Effector memory CD4-positive, alpha-beta T cell (primary cell): ENCODE data around the gene PSG2.
"Not testable (repeated sequence)": the region's sequence is repeated elsewhere in the genome, so short reads cannot be mapped to it uniquely, and the experiment has no call there.

ENCODE experiments used
- DNase-seq, 3 donors: peaks; one replicate each; pipeline ENCODE4 v3.0.0-alpha.2; 2020
- H3K27ac ChIP-seq: 2 replicates; pipeline ENCODE4 v1.7.0; 2013; ENCODE audit warnings: mild to moderate bottlenecking, low read length, moderate library complexity; ENCODE audit not compliant: insufficient read depth, poor library complexity, severe bottlenecking
- H3K27me3 ChIP-seq: replicated peaks from 2 replicates; pipeline ENCODE4 v1.7.0; 2013; ENCODE audit warnings: mild to moderate bottlenecking, low read length; ENCODE audit not compliant: insufficient read depth, control insufficient read depth, poor library complexity, severe bottlenecking
- H3K36me3 ChIP-seq: 2 replicates; pipeline ENCODE4 v1.7.0; 2013; ENCODE audit warnings: mild to moderate bottlenecking, low read length, moderate library complexity; ENCODE audit not compliant: control insufficient read depth, insufficient read depth
- H3K4me1 ChIP-seq: 2 replicates; pipeline ENCODE4 v1.7.0; 2013; ENCODE audit warnings: low read length, mild to moderate bottlenecking; ENCODE audit not compliant: control insufficient read depth, insufficient read depth, poor library complexity, severe bottlenecking
- H3K4me3 ChIP-seq: 2 replicates; pipeline ENCODE4 v1.7.0; 2013; ENCODE audit warnings: low read length, low read depth, mild to moderate bottlenecking; ENCODE audit not compliant: insufficient read depth, poor library complexity, severe bottlenecking
- H3K9me3 ChIP-seq: 2 replicates; pipeline ENCODE4 v1.7.0; 2013; ENCODE audit warnings: mild to moderate bottlenecking, low read length, moderate library complexity; ENCODE audit not compliant: control insufficient read depth

PSG2 gene

DNA sequence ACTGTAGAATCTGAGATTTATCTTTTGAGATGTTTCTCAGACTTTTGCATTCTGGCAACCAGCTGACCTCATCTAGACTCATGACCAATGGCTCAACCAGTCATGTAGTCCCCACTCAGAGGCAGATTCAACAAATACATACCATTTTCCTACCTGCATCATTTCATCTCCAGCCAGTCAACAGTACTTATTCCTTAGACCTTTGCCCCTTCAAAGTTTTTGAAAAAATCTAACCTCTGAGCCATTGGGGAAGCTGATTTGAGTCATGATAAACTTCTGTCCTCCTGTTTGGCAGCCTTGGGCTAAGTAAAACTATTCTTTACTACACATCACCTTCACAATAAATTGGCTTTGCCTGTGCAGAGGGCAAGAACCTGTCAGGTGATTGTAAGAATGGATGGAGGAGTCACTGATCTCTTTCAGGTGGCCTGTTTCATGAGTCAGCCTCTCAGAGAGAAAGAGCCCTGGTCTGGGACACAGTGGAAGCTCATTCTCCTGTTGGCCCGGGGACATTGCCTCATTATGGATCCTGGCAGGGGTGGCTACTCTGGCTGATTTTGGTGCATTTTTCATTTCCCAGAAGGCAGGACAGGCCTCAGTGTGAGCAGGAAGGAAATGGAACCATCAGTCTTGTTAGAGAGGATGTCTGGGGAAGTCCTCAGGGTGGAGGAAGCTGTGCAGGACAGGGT is 38.9 kb downstream of the PSG2 start:
- H3K36me3 ChIP-seq, H3K27me3 ChIP-seq, H3K27ac ChIP-seq, DNase-seq, H3K9me3 ChIP-seq, H3K4me1 ChIP-seq, H3K4me3 ChIP-seq: not testable (repeated sequence)

DNA sequence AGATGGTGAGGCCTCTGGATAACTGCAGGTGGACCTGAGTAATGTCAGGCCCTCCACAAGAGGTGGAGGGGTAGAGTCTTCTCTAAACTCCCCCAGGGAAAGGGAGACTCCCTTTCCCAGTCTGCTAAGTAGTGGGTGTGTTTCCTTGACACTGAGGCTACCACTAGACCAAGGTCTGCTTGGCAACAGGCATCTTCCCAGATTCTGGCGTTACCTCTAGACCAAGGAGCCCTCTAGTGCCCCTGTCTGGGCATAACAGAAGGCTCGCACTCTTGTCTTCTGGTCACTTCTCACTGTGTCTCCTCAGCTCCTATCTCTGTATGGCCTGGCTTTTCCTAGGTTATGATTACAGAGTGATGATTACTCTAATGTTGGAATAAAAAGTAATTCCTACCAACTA is 50.9 kb downstream of the PSG2 start:
- not testable (repeated sequence) for H3K4me3 ChIP-seq, H3K4me1 ChIP-seq, H3K27ac ChIP-seq, H3K9me3 ChIP-seq, H3K27me3 ChIP-seq, DNase-seq, H3K36me3 ChIP-seq

DNA sequence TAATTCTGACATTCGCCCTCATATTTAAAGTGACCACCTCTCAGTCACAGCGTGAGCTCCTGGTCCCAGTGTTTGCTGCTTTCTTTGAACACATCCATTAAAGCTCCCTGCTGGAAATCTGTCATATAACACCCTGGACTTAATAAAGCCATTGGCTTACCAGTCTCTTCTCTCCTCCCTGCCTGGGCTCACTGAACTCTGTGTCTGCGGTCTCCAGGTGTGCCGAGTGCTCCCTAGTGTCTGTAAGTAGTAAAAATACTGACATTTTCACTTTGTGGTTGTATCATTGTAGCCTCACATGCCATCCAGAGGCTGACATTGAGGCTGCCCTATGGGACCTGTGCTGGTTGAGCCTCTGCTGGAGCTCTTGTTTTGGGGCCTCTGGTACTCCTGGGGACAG is 53.6 kb downstream of the PSG2 start:
- DNase-seq = no peak
- H3K4me1 ChIP-seq = no peaks in the 10 kb centered on the region
- no peak overlapping the region for H3K4me3 ChIP-seq
- no peak overlapping the region for H3K27ac ChIP-seq
- no peaks in the 10 kb centered on the region for H3K9me3 ChIP-seq
- H3K36me3 ChIP-seq = no peaks in the 10 kb centered on the region
- no peaks in the 10 kb centered on the region for H3K27me3 ChIP-seq

DNA sequence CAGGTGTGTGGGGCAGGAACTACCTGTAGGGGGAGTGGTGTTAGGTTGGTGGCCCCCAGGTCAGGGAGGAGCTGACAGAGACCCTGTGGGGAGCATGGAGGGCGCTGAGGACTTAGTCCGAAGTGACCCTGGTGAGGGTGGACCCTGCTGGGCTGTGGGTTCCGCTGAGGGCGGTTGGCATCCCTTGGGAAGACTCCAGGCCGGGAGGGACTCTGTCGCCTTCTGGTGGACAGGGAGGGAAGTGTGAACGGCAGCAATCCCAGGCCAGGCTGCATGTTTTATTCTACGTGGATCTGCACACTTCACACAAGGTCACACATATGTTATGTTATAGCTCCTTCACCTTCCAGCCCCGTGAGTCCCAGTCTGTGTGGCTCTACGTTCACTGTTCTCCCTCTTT is 54.5 kb downstream of the PSG2 start:
- DNase-seq, H3K27me3 ChIP-seq, H3K4me3 ChIP-seq, H3K27ac ChIP-seq, H3K36me3 ChIP-seq, H3K4me1 ChIP-seq, H3K9me3 ChIP-seq: not testable (repeated sequence)

DNA sequence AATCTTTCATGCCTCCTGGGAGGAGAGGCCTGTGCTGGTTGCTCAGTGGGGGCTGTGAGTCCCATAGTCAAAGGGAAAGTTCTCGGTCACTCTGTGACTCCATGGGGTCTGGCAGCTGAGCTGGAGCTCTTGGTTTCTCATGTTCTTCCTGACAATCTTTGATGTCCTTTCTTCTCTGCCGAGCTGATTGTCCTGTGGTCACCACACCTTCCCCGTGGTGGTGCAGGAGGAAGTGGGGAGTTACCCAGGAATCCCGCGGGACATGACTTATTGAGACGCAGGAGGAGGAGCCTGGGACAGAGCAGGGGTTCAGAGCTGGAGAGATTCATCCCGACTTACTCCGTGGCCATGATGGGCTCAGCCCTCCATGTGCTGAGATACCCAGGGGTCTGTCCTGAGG is 55.4 kb downstream of the PSG2 start:
- H3K9me3 ChIP-seq = not testable (repeated sequence)

DNA sequence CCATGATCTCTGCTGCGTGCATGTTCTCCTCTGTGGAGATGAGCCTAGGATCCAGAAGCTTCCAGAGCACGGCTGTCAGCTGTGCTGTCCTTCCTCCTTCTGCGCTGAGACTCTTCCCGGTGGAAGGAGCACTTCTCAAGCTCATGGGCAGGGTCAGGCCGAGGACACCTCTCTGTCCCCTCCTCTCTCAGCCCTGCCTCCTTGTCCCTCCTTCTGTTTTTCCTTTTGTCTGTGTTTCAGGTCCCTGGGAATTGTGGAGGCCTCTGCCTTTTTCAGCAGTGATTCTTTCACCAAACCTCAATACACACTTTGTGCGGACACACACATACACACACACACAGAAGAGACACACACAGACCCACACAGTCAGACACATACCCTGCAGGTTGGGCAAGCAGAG is 56.1 kb downstream of the PSG2 start, which contains the start of gene PSG11:
Gene PSG11 (minus strand): TSS at position 101 of the 400 bp plus-strand sequence. CDS start 97 bp downstream, at position 4.
- H3K27me3 ChIP-seq, DNase-seq, H3K27ac ChIP-seq, H3K36me3 ChIP-seq, H3K4me1 ChIP-seq, H3K4me3 ChIP-seq, H3K9me3 ChIP-seq: not testable (repeated sequence)

More for the DNA sequence above, 55.4 kb downstream of the PSG2 start:
- not testable (repeated sequence) for H3K4me3 ChIP-seq, DNase-seq, H3K27me3 ChIP-seq, H3K27ac ChIP-seq, H3K36me3 ChIP-seq, H3K4me1 ChIP-seq

DNA sequence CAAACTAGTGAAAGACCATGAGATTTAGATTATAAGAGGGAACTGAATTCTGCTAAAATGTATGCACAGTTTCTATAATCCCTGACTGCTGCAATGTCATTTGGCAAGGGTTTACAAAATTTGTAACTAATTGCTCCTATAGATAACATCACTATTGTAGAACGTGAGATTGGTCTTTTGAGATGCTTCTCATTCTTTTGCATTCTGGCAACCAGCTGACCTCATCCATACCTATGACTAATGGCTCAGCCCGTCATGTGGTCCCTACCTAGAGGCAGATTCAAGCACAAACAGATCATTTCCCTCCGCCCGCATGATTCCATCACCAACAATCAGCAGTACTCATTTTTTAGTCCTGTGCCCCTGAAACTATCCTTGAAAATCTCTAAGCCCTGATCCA is 60.4 kb downstream of the PSG2 start:
- not testable (repeated sequence) for H3K4me1 ChIP-seq, H3K9me3 ChIP-seq, H3K4me3 ChIP-seq, H3K27me3 ChIP-seq, H3K27ac ChIP-seq, DNase-seq, H3K36me3 ChIP-seq

DNA sequence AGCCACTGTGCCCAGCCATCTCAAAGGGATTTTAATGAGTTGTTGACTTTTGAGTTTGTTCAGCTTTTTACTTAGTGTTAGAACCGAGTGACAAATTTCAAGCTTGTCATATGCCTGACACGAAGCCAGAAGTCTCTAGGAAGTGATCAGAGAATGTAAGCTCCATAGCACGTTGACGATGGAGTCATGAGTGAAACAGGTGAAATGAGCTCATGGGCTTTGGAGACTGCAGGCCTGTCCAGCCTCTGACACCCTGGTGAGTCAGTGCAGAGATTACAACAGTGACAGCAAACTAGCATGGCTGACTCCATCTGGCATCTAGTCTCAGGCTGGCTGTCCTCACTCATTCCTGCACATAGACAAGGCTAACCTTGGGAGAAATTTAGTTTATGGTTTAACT is 60.9 kb downstream of the PSG2 start:
- not testable (repeated sequence) for H3K36me3 ChIP-seq, H3K27ac ChIP-seq, H3K4me1 ChIP-seq, DNase-seq, H3K4me3 ChIP-seq, H3K27me3 ChIP-seq, H3K9me3 ChIP-seq

DNA sequence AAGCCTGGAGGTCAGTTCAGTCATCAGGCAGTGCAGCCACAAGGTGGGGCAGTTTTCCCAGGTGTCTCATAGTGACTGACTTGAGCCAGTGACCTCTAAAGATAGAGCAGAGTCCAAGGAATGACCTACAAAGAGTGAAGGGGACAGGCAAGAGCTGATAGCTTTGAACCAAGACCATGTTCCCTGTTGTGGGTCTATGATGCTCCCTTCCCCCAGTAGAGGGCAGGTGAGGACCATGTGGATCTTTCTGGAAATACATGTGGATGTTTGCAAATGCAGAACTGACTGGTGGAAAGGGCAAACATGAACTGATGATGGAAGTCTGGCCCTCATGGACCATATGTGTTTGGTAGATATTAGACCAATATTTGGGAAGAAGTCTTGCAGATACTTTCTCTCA is 62.9 kb downstream of the PSG2 start:
- H3K9me3 ChIP-seq, H3K4me1 ChIP-seq, H3K4me3 ChIP-seq, H3K27ac ChIP-seq, H3K36me3 ChIP-seq, H3K27me3 ChIP-seq, DNase-seq: not testable (repeated sequence)
